WTC11 (cell line): ENCODE measurements around the gene CDC25B. TPM values are rescaled to one million over a fixed set of nuclear protein-coding genes. Genes with fewer than 3 reads are reported as not detected.

ENCODE experiments used
- ATAC-seq: fragments of 200-7000 bp; cut with Tn5 transposase; 2 replicates; pipeline ENCODE4 v1.10.0; 2021; ENCODE audit warnings: mild to moderate bottlenecking, moderate library complexity
- CTCF ChIA-PET: fragments of 300-600 bp; sonication (Branson Sonifier 250); formaldehyde crosslinking; loops from one replicate; lab custom pipeline; 2021; ENCODE audit warnings: antibody characterized with exemption; lab: Charles Lee
- POLR2A ChIA-PET: fragments of 350-600 bp; sonication (Branson Sonifier 250); formaldehyde crosslinking; loops from one replicate; lab custom pipeline; 2021; ENCODE audit warnings: antibody characterized with exemption; lab: Charles Lee
- DNase-seq: peaks from one replicate; pipeline ENCODE4 v3.0.0; 2021; ENCODE audit warnings: low spot score
- H3K27ac Mint-ChIP-seq: 2 replicates; pipeline ENCODE4 v1.8.0; 2021; ENCODE audit warnings: mixed read lengths
- H3K27me3 Mint-ChIP-seq: 2 replicates; pipeline ENCODE4 v1.8.0; 2021; ENCODE audit warnings: low read depth, mild to moderate bottlenecking, moderate library complexity, mixed read lengths
- H3K36me3 Mint-ChIP-seq: 2 replicates; pipeline ENCODE4 v1.8.0; 2021; ENCODE audit warnings: mixed read lengths
- H3K4me1 Mint-ChIP-seq: 2 replicates; pipeline ENCODE4 v1.8.0; 2022; ENCODE audit warnings: mixed read lengths
- H3K4me3 Mint-ChIP-seq: 2 replicates; pipeline ENCODE4 v1.8.0; 2021; ENCODE audit warnings: mild to moderate bottlenecking, moderate library complexity, mixed read lengths
- H3K9me3 Mint-ChIP-seq: 2 replicates; pipeline ENCODE4 v1.8.0; 2021; ENCODE audit warnings: mixed read lengths
- CREM ChIP-seq: sonication (generic); formaldehyde crosslinking; IDR thresholded peaks from 2 replicates; pipeline ENCODE4 v1.8.1; 2022; ENCODE audit warnings: mild to moderate bottlenecking, missing genetic modification reagents, moderate library complexity
- ETV6 ChIP-seq: sonication (generic); formaldehyde crosslinking; IDR thresholded peaks from 2 replicates; pipeline ENCODE4 v1.8.1; 2022; ENCODE audit warnings: mild to moderate bottlenecking, missing genetic modification reagents
- GABPB1 ChIP-seq: sonication (generic); formaldehyde crosslinking; IDR thresholded peaks from 2 replicates; pipeline ENCODE4 v1.8.1; 2023; ENCODE audit warnings: mild to moderate bottlenecking, missing genetic modification reagents
- GRHL2 ChIP-seq: fragments of 250-450 bp; sonication (Bioruptor Pico); IDR thresholded peaks from 2 replicates; pipeline ENCODE4 v1.8.0; 2022; ENCODE audit warnings: mild to moderate bottlenecking, moderate library complexity; ENCODE audit not compliant: insufficient replicate concordance, severe bottlenecking
- IRF2 ChIP-seq: sonication (generic); formaldehyde crosslinking; IDR thresholded peaks from 2 replicates; pipeline ENCODE4 v1.8.0; 2022; ENCODE audit warnings: low read depth, missing genetic modification reagents, borderline replicate concordance
- KAT7 ChIP-seq: sonication (generic); formaldehyde crosslinking; IDR thresholded peaks from 2 replicates; pipeline ENCODE4 v1.8.1; 2023; ENCODE audit warnings: missing genetic modification reagents, mild to moderate bottlenecking, borderline replicate concordance
- SMAD3 ChIP-seq: sonication (generic); formaldehyde crosslinking; IDR thresholded peaks from 2 replicates; pipeline ENCODE4 v1.8.0; 2022; ENCODE audit warnings: missing genetic modification reagents, mild to moderate bottlenecking, borderline replicate concordance
- ZBTB21 ChIP-seq: sonication (generic); formaldehyde crosslinking; IDR thresholded peaks from 2 replicates; pipeline ENCODE4 v1.8.1; 2023; ENCODE audit warnings: mild to moderate bottlenecking, missing genetic modification reagents, borderline replicate concordance
- total RNA-seq: library from RNA; stranded (reverse); gene quantifications from 3 replicates; pipeline ENCODE4 v1.2.3, GENCODE V29; 2021
- TF ChIP-seq, protein P1 (sequence below): sonication (generic); formaldehyde crosslinking; IDR thresholded peaks from 2 replicates; pipeline ENCODE4 v1.8.0; 2022; ENCODE audit warnings: missing genetic modification reagents
- TF ChIP-seq, protein P2 (sequence below): sonication (generic); formaldehyde crosslinking; conservative IDR thresholded peaks from 2 replicates; pipeline ENCODE4 v1.8.1; 2023; ENCODE audit warnings: mild to moderate bottlenecking, low read depth, missing genetic modification reagents, moderate library complexity
- TF ChIP-seq, protein P3 (sequence below): sonication (generic); formaldehyde crosslinking; IDR thresholded peaks from 2 replicates; pipeline ENCODE4 v1.8.0; 2023; ENCODE audit warnings: missing genetic modification reagents, mild to moderate bottlenecking, borderline replicate concordance
- TF ChIP-seq, protein P4 (sequence below): sonication (generic); formaldehyde crosslinking; IDR thresholded peaks from 2 replicates; pipeline ENCODE4 v1.8.0; 2022; ENCODE audit warnings: mild to moderate bottlenecking, missing genetic modification reagents
- TF ChIP-seq, protein P5 (sequence below): fragments of 250-450 bp; sonication (Bioruptor Pico); IDR thresholded peaks from 2 replicates; pipeline ENCODE4 v1.9.0; 2021; ENCODE audit warnings: moderate library complexity, mild to moderate bottlenecking, inconsistent platforms, borderline replicate concordance
- TF ChIP-seq, protein P6 (sequence below): sonication (generic); formaldehyde crosslinking; IDR thresholded peaks from 2 replicates; pipeline ENCODE4 v1.8.0; 2023; ENCODE audit warnings: missing genetic modification reagents
- TF ChIP-seq, protein P7 (sequence below): sonication (generic); formaldehyde crosslinking; IDR thresholded peaks from 2 replicates; pipeline ENCODE4 v1.8.1; 2023; ENCODE audit warnings: mild to moderate bottlenecking, missing genetic modification reagents, borderline replicate concordance

CDC25B gene
- total RNA-seq, 1 experiment from 2014 or later = 37.4 TPM

DNA sequence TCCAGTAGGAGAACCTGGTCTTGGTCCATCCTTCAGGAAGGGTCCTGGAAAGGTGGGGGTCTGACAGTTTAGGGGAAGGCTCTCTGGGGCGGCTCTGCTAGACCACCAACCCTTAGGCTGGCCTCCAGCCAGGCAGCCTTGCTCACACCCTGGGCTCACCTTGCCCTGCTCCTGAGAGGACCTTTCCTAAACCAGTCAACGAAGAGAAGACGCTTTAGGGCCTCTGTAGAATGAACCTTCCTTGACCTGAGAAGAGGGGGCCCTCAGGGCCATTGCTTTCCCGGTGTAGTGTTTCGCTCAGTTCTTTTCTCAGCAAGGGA lies 1.1 kb downstream of the CDC25B start:
- H3K27me3 Mint-ChIP-seq = peaks cover 8% of the 10 kb centered on the region; the same call in 1 of the 2 replicates
- TF ChIP-seq ETV6 (CRISPR knock-in tag) = no peak
- TF ChIP-seq, protein P1, sequence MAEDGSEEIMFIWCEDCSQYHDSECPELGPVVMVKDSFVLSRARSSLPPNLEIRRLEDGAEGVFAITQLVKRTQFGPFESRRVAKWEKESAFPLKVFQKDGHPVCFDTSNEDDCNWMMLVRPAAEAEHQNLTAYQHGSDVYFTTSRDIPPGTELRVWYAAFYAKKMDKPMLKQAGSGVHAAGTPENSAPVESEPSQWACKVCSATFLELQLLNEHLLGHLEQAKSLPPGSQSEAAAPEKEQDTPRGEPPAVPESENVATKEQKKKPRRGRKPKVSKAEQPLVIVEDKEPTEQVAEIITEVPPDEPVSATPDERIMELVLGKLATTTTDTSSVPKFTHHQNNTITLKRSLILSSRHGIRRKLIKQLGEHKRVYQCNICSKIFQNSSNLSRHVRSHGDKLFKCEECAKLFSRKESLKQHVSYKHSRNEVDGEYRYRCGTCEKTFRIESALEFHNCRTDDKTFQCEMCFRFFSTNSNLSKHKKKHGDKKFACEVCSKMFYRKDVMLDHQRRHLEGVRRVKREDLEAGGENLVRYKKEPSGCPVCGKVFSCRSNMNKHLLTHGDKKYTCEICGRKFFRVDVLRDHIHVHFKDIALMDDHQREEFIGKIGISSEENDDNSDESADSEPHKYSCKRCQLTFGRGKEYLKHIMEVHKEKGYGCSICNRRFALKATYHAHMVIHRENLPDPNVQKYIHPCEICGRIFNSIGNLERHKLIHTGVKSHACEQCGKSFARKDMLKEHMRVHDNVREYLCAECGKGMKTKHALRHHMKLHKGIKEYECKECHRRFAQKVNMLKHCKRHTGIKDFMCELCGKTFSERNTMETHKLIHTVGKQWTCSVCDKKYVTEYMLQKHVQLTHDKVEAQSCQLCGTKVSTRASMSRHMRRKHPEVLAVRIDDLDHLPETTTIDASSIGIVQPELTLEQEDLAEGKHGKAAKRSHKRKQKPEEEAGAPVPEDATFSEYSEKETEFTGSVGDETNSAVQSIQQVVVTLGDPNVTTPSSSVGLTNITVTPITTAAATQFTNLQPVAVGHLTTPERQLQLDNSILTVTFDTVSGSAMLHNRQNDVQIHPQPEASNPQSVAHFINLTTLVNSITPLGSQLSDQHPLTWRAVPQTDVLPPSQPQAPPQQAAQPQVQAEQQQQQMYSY (CRISPR knock-in tag) = no peak
- TF ChIP-seq, protein P2, sequence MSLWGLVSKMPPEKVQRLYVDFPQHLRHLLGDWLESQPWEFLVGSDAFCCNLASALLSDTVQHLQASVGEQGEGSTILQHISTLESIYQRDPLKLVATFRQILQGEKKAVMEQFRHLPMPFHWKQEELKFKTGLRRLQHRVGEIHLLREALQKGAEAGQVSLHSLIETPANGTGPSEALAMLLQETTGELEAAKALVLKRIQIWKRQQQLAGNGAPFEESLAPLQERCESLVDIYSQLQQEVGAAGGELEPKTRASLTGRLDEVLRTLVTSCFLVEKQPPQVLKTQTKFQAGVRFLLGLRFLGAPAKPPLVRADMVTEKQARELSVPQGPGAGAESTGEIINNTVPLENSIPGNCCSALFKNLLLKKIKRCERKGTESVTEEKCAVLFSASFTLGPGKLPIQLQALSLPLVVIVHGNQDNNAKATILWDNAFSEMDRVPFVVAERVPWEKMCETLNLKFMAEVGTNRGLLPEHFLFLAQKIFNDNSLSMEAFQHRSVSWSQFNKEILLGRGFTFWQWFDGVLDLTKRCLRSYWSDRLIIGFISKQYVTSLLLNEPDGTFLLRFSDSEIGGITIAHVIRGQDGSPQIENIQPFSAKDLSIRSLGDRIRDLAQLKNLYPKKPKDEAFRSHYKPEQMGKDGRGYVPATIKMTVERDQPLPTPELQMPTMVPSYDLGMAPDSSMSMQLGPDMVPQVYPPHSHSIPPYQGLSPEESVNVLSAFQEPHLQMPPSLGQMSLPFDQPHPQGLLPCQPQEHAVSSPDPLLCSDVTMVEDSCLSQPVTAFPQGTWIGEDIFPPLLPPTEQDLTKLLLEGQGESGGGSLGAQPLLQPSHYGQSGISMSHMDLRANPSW (CRISPR knock-in tag) = no peak
- 0 out of 2 replicates have a peak, but pooled peaks have one; percentile 17 for TF ChIP-seq GABPB1
- no peak for TF ChIP-seq GRHL2 (CRISPR knock-in tag)
- TF ChIP-seq, protein P3, sequence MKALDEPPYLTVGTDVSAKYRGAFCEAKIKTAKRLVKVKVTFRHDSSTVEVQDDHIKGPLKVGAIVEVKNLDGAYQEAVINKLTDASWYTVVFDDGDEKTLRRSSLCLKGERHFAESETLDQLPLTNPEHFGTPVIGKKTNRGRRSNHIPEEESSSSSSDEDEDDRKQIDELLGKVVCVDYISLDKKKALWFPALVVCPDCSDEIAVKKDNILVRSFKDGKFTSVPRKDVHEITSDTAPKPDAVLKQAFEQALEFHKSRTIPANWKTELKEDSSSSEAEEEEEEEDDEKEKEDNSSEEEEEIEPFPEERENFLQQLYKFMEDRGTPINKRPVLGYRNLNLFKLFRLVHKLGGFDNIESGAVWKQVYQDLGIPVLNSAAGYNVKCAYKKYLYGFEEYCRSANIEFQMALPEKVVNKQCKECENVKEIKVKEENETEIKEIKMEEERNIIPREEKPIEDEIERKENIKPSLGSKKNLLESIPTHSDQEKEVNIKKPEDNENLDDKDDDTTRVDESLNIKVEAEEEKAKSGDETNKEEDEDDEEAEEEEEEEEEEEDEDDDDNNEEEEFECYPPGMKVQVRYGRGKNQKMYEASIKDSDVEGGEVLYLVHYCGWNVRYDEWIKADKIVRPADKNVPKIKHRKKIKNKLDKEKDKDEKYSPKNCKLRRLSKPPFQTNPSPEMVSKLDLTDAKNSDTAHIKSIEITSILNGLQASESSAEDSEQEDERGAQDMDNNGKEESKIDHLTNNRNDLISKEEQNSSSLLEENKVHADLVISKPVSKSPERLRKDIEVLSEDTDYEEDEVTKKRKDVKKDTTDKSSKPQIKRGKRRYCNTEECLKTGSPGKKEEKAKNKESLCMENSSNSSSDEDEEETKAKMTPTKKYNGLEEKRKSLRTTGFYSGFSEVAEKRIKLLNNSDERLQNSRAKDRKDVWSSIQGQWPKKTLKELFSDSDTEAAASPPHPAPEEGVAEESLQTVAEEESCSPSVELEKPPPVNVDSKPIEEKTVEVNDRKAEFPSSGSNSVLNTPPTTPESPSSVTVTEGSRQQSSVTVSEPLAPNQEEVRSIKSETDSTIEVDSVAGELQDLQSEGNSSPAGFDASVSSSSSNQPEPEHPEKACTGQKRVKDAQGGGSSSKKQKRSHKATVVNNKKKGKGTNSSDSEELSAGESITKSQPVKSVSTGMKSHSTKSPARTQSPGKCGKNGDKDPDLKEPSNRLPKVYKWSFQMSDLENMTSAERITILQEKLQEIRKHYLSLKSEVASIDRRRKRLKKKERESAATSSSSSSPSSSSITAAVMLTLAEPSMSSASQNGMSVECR (CRISPR knock-in tag) = no peak
- TF ChIP-seq IRF2 (CRISPR knock-in tag) = no peak
- TF ChIP-seq SMAD3 (CRISPR knock-in tag) = no peak
- TF ChIP-seq, all 79 proteins: peak for 1
- DNase-seq (no peak), ATAC-seq (no peak)
- Mint-ChIP-seq H3K9me3 (no peaks in the 10 kb centered on the region), H3K4me3 (peak overlapping the region; percentile 79), H3K4me1 (peaks cover 53% of the 10 kb centered on the region), H3K36me3 (peaks cover 13% of the 10 kb centered on the region), H3K27ac (peak overlapping the region; percentile 61; the same call in 1 of the 2 replicates)
- ChIA-PET CTCF (no interaction called here), POLR2A (no interaction called here)

DNA sequence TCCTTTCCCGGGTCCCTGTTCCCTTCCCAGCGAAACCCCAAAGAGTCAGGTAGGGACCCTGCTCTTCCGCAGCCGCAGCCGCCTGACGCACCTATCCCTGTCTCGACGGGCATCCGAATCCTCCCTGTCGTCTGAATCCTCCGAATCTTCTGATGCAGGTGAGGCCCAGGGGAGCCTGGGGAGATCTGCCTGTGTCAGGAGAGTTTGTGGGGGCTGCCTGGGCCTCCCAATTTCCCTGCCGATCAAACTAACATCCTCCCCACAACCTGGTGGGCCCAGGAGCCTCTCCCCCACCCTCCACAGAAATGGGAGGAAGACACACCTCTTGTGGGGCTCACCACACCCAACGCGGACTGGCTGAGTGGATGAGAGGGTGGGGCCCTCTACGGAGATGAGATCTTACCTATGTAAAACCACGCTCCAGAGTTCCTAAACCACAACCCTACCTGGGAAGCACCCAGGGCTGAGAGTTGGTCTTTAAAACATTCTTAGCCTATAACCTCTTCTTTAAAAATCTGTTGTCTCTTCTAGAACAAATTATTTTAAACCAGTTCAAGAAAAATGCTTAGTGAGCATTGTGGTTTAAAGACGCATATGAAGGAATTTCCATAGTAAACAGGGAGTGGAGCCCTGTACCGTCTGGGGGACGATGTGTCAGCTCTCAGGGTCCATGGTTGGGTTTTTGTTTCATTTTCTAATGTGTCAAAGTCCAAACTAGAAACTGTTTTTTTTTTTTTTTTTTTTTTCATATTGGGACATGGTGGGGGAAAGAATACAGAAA lies 1.7 kb downstream of the CDC25B start:
- peaks cover 18% of the 10 kb centered on the region for H3K36me3 Mint-ChIP-seq
- H3K4me3 Mint-ChIP-seq = peak overlapping the region; percentile 79
- H3K27me3 Mint-ChIP-seq = peaks cover 5% of the 10 kb centered on the region; the same call in 1 of the 2 replicates
- ChIA-PET POLR2A (no interaction called here), CTCF (interaction anchor here (0.7 to 3.9 kb wide), 2 partner anchors 22 to 30 kb away, joined by 3 to 79 read pairs; partner anchors contain the start of genes ADISSP and AP5S1)
- H3K9me3 Mint-ChIP-seq = no peaks in the 10 kb centered on the region
- peak overlapping the region; percentile 61 for H3K27ac Mint-ChIP-seq
- DNase-seq (no peak), ATAC-seq (no peak)
- H3K4me1 Mint-ChIP-seq = peaks cover 53% of the 10 kb centered on the region
- TF ChIP-seq, protein P4, sequence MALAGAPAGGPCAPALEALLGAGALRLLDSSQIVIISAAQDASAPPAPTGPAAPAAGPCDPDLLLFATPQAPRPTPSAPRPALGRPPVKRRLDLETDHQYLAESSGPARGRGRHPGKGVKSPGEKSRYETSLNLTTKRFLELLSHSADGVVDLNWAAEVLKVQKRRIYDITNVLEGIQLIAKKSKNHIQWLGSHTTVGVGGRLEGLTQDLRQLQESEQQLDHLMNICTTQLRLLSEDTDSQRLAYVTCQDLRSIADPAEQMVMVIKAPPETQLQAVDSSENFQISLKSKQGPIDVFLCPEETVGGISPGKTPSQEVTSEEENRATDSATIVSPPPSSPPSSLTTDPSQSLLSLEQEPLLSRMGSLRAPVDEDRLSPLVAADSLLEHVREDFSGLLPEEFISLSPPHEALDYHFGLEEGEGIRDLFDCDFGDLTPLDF (CRISPR knock-in tag) = no peak
- TF ChIP-seq, protein P5, sequence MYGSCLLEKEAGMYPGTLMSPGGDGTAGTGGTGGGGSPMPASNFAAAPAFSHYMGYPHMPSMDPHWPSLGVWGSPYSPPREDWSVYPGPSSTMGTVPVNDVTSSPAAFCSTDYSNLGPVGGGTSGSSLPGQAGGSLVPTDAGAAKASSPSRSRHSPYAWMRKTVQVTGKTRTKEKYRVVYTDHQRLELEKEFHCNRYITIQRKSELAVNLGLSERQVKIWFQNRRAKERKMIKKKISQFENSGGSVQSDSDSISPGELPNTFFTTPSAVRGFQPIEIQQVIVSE (CRISPR knock-in tag) = no peak
- TF ChIP-seq CREM (CRISPR knock-in tag) (no peak), ZBTB21 (CRISPR knock-in tag) (no peak), KAT7 (CRISPR knock-in tag) (no peak)
- TF ChIP-seq, protein P6, sequence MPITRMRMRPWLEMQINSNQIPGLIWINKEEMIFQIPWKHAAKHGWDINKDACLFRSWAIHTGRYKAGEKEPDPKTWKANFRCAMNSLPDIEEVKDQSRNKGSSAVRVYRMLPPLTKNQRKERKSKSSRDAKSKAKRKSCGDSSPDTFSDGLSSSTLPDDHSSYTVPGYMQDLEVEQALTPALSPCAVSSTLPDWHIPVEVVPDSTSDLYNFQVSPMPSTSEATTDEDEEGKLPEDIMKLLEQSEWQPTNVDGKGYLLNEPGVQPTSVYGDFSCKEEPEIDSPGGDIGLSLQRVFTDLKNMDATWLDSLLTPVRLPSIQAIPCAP (CRISPR knock-in tag) = no peak
- TF ChIP-seq, protein P7, sequence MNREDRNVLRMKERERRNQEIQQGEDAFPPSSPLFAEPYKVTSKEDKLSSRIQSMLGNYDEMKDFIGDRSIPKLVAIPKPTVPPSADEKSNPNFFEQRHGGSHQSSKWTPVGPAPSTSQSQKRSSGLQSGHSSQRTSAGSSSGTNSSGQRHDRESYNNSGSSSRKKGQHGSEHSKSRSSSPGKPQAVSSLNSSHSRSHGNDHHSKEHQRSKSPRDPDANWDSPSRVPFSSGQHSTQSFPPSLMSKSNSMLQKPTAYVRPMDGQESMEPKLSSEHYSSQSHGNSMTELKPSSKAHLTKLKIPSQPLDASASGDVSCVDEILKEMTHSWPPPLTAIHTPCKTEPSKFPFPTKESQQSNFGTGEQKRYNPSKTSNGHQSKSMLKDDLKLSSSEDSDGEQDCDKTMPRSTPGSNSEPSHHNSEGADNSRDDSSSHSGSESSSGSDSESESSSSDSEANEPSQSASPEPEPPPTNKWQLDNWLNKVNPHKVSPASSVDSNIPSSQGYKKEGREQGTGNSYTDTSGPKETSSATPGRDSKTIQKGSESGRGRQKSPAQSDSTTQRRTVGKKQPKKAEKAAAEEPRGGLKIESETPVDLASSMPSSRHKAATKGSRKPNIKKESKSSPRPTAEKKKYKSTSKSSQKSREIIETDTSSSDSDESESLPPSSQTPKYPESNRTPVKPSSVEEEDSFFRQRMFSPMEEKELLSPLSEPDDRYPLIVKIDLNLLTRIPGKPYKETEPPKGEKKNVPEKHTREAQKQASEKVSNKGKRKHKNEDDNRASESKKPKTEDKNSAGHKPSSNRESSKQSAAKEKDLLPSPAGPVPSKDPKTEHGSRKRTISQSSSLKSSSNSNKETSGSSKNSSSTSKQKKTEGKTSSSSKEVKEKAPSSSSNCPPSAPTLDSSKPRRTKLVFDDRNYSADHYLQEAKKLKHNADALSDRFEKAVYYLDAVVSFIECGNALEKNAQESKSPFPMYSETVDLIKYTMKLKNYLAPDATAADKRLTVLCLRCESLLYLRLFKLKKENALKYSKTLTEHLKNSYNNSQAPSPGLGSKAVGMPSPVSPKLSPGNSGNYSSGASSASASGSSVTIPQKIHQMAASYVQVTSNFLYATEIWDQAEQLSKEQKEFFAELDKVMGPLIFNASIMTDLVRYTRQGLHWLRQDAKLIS = no peak
